ENCODE results near the gene FRYL.

- TF ChIP-seq POLR2A (IDR thresholded peaks at IDR 0.05) (no peak), CTCF (IDR thresholded peaks at IDR 0.05 in 4 of 5, conservative IDR thresholded peaks at IDR 0.05 in 1 of 5) (no peak)
Measured at GRCh38 chr4:48752246-48752645, 27.8 kb downstream of the FRYL start.
